Fibroblast of skin of right biceps (primary cell): ENCODE results near the gene CFP.

Source experiments
- DNase-seq: peaks from one replicate; pipeline ENCODE4 v3.0.0-alpha.2; 2013

Gene CFP

GRCh38 chrX:47573341-47574075, 56.2 kb downstream of the CFP start:
- DNase-seq: peak; percentile 82
